OCI-LY3 (cell line): ENCODE measurements around the gene SMAD3.

Experiments used
- CTCF ChIP-seq: fragments of 200-600, 300-600 bp; sonication (generic); IDR thresholded peaks from 2 replicates; pipeline ENCODE4 v1.5.1; 2014; ENCODE audit warnings: antibody characterized with exemption, low read length, low read depth
- EZH2phosphoT487 ChIP-seq: fragments of 200-600 bp; shearing (Covaris generic); IDR thresholded peaks from 2 replicates; pipeline ENCODE4 v1.6.1; 2018; ENCODE audit warnings: antibody characterized with exemption, mixed run types, low read depth

GRCh38 chr15:67032608-67033007, 32.8 kb upstream of the SMAD3 start:
- TF ChIP-seq CTCF (no peak), EZH2phosphoT487 (no peak)
